Smooth muscle cell (in vitro differentiated cells): ENCODE data around the gene TLE1. TPM values are rescaled to one million over a fixed set of nuclear protein-coding genes. Genes with fewer than 3 reads are reported as not detected.

ENCODE experiments used
- DNase-seq: peaks from one replicate; lab custom pipeline; 2025; ENCODE audit not compliant: unreplicated experiment; lab: John Stamatoyannopoulos, UW
- H2AFZ ChIP-seq: fragments of 200-600 bp; sonication (generic); 2 replicates; pipeline ENCODE4 v1.6.0; 2016; ENCODE audit warnings: antibody characterized with exemption, low read depth, mild to moderate bottlenecking
- H3F3A ChIP-seq: fragments of 200-600 bp; sonication (generic); 2 replicates; pipeline ENCODE4 v1.6.0; 2017; ENCODE audit warnings: antibody characterized with exemption, low read depth
- H3K27ac ChIP-seq: fragments of 200-600 bp; sonication (generic); 2 replicates; pipeline ENCODE4 v1.5.1; 2016; ENCODE audit warnings: low read depth, mild to moderate bottlenecking
- H3K27me3 ChIP-seq: fragments of 200-600 bp; sonication (generic); 2 replicates; pipeline ENCODE4 v1.6.1; 2016; ENCODE audit warnings: low read depth, mild to moderate bottlenecking
- H3K36me3 ChIP-seq: fragments of 200-600 bp; sonication (generic); 2 replicates; pipeline ENCODE4 v1.5.1; 2016; ENCODE audit warnings: low read depth
- H3K4me1 ChIP-seq: fragments of 200-600 bp; sonication (generic); 2 replicates; pipeline ENCODE4 v1.5.1; 2016; ENCODE audit warnings: low read depth
- H3K4me2 ChIP-seq: fragments of 200-600 bp; sonication (generic); 2 replicates; pipeline ENCODE4 v1.6.0; 2016; ENCODE audit warnings: mild to moderate bottlenecking
- H3K4me3 ChIP-seq: fragments of 200-600 bp; sonication (generic); 2 replicates; pipeline ENCODE4 v1.5.1; 2016; ENCODE audit warnings: mild to moderate bottlenecking
- H3K79me2 ChIP-seq: fragments of 200-600 bp; sonication (generic); 2 replicates; pipeline ENCODE4 v1.6.0; 2016; ENCODE audit warnings: low read depth, mild to moderate bottlenecking
- H3K9ac ChIP-seq: fragments of 200-600 bp; sonication (generic); 2 replicates; pipeline ENCODE4 v1.6.0; 2016; ENCODE audit warnings: low read depth
- H3K9me3 ChIP-seq: fragments of 200-600 bp; sonication (generic); replicated peaks from 2 replicates; pipeline ENCODE4 v1.5.1; 2016; ENCODE audit warnings: low read depth
- H4K20me1 ChIP-seq: fragments of 200-600 bp; sonication (generic); 2 replicates; pipeline ENCODE4 v1.6.0; 2016; ENCODE audit warnings: low read depth
- CTCF ChIP-seq: fragments of 200-600 bp; sonication (generic); IDR thresholded peaks from 2 replicates; pipeline ENCODE4 v1.5.1; 2017; ENCODE audit warnings: borderline replicate concordance, mild to moderate bottlenecking, antibody characterized with exemption; ENCODE audit not compliant: insufficient read depth, poor library complexity, severe bottlenecking
- WGBS: methylation state at CpG from one replicate; pipeline ENCODE4 v1.1.7; 2016; ENCODE audit warnings: low lambda C conversion rate; 5-methylcytosine and 5-hydroxymethylcytosine counted together
- polyA plus RNA-seq: library from polyadenylated mRNA; unstranded; fragments of >200 nt; fragmentation: Nextera tagmentation; extraction: Ambion mirVana; gene quantifications from 2 replicates; pipeline ENCODE4 v1.2.1, GENCODE V29; 2016
- total RNA-seq: library from RNA; depleted of rRNA; stranded (reverse); fragments of >200 nt; gene quantifications from 2 replicates; pipeline ENCODE4 v1.2.3, GENCODE V29; 2014

TLE1 gene
- total and polyA plus RNA-seq, 2 experiments from 2014 or later: 32.5 to 35.2 TPM

GRCh38 chr9:81601639-81602623 lies 87.4 kb downstream of the TLE1 start:
- Histone ChIP-seq H3K4me3 (no peak overlapping the region), H3K36me3 (no peaks in the 10 kb centered on the region), H3K79me2 (no peaks in the 10 kb centered on the region), H2AFZ (no peak overlapping the region), H3K4me1 (peaks cover 2% of the 10 kb centered on the region), H3K9ac (no peak overlapping the region), H3K27ac (no peak overlapping the region), H3K4me2 (no peak overlapping the region), H3K27me3 (no peaks in the 10 kb centered on the region), H3K9me3 (no peaks in the 10 kb centered on the region), H4K20me1 (no peaks in the 10 kb centered on the region), H3F3A (no peaks in the 10 kb centered on the region)
- whole genome bisulfite sequencing: 92% methylated on average over 15 of the region's 15 CpGs
- no peak for DNase-seq
- TF ChIP-seq CTCF: no peak

GRCh38 chr9:81600631-81601030 lies 88.7 kb downstream of the TLE1 start:
- 89% methylated on average over 4 of the region's 4 CpGs for WGBS

GRCh38 chr9:81599837-81600236 lies 89.5 kb downstream of the TLE1 start:
- Histone ChIP-seq H3K4me3 (no peak overlapping the region), H3K4me2 (no peak overlapping the region), H3K27ac (no peak overlapping the region), H4K20me1 (no peaks in the 10 kb centered on the region), H3K36me3 (no peaks in the 10 kb centered on the region), H3K9ac (no peak overlapping the region), H3K79me2 (no peaks in the 10 kb centered on the region), H3F3A (no peaks in the 10 kb centered on the region), H3K27me3 (no peaks in the 10 kb centered on the region), H2AFZ (no peak overlapping the region), H3K9me3 (no peaks in the 10 kb centered on the region), H3K4me1 (peaks cover 13% of the 10 kb centered on the region)
- no peak for TF ChIP-seq CTCF
- 85% methylated on average over 1 of the region's 1 CpG for WGBS
- no peak for DNase-seq

More at GRCh38 chr9:81600631-81601030, 88.7 kb downstream of the TLE1 start:
- Histone ChIP-seq H3K4me1 (peaks cover 13% of the 10 kb centered on the region), H2AFZ (no peak overlapping the region), H4K20me1 (no peaks in the 10 kb centered on the region), H3K36me3 (no peaks in the 10 kb centered on the region), H3K9ac (no peak overlapping the region), H3K4me3 (no peak overlapping the region), H3K9me3 (no peaks in the 10 kb centered on the region), H3K27me3 (no peaks in the 10 kb centered on the region), H3K4me2 (no peak overlapping the region), H3F3A (no peaks in the 10 kb centered on the region), H3K27ac (no peak overlapping the region), H3K79me2 (no peaks in the 10 kb centered on the region)
- no peak for DNase-seq
- TF ChIP-seq CTCF: no peak

- H3K36me3 ChIP-seq: no peaks in the 10 kb centered on the region
- no peak overlapping the region for H3K4me2 ChIP-seq
- H3K27ac ChIP-seq: no peak overlapping the region
- H4K20me1 ChIP-seq: no peaks in the 10 kb centered on the region
- no peaks in the 10 kb centered on the region for H3K9me3 ChIP-seq
- H3K79me2 ChIP-seq: no peaks in the 10 kb centered on the region
- H3K4me1 ChIP-seq: peaks cover 13% of the 10 kb centered on the region
- no peaks in the 10 kb centered on the region for H3K27me3 ChIP-seq
- DNase-seq: no peak
- H3F3A ChIP-seq: no peaks in the 10 kb centered on the region
- WGBS: 100% methylated on average over 1 of the region's 1 CpG
- no peak overlapping the region for H2AFZ ChIP-seq
- H3K9ac ChIP-seq: no peak overlapping the region
- no peak overlapping the region for H3K4me3 ChIP-seq
- TF ChIP-seq CTCF: no peak
Measured at GRCh38 chr9:81598811-81599210, 90.5 kb downstream of the TLE1 start.
